Sigmoid colon (tissue), 7 donors: Measurements from ENCODE around the gene CASP10. TPM values are rescaled to one million over a fixed set of nuclear protein-coding genes. Genes with fewer than 3 reads are reported as not detected.
A peak's percentile ranks its signal among the peaks of the same experiment; 100 is the strongest.

Experiments
- DNase-seq: peaks from one replicate; pipeline ENCODE4 v3.0.0-alpha.2; 2019
- H3K27ac ChIP-seq, 4 donors: fragments of 200-600 bp; sonication (generic); one replicate each; pipeline ENCODE4 v1.5.1; 2016 to 2019; ENCODE audit warnings: mild to moderate bottlenecking in 1 of 4
- H3K27me3 ChIP-seq, 3 donors: fragments of 200-600 bp; sonication (generic); one replicate each; pipeline ENCODE4 v1.5.1; 2019; ENCODE audit warnings: mild to moderate bottlenecking in 1 of 3
- H3K36me3 ChIP-seq, 4 donors: fragments of 200-600 bp; sonication (generic); one replicate each; pipeline ENCODE4 v1.5.1; 2016 to 2019
- H3K4me1 ChIP-seq, 4 donors: fragments of 200-600 bp; sonication (generic); one replicate each; pipeline ENCODE4 v1.5.1; 2017 to 2019
- H3K4me3 ChIP-seq, 4 donors: fragments of 200-600 bp; sonication (generic); one replicate each; pipeline ENCODE4 v1.5.1; 2017 to 2019; ENCODE audit warnings: mild to moderate bottlenecking in 2 of 4, moderate library complexity in 1 of 4
- H3K9me3 ChIP-seq, 4 donors: fragments of 200-600 bp in 3 of 4; sonication (generic) in 3 of 4; one replicate each; pipeline versions ENCODE4 v1.5.1 to v1.6.1; 2013 to 2019
- CTCF ChIP-seq, 4 experiments: fragments of 450-650 bp in 3 of 4; fragments of 200-600 bp in 1 of 4; IDR thresholded peaks; one replicate each; pipeline ENCODE4 v1.5.1; 2016 to 2019; ENCODE audit warnings: antibody characterized with exemption in 4 of 4, mild to moderate bottlenecking in 3 of 4, moderate library complexity in 2 of 4
- EP300 ChIP-seq, 4 donors: sonication (generic); formaldehyde crosslinking; IDR thresholded peaks; one replicate each; pipeline ENCODE4 v1.6.1; 2017; ENCODE audit warnings: antibody characterized with exemption in 4 of 4
- POLR2A ChIP-seq, 2 donors: fragments of 450-650 bp; IDR thresholded peaks; one replicate each; pipeline ENCODE4 v1.6.1; 2016; ENCODE audit warnings: antibody characterized with exemption in 2 of 2, mild to moderate bottlenecking in 2 of 2, moderate library complexity in 2 of 2
- POLR2AphosphoS5 ChIP-seq, 4 donors: sonication (generic); formaldehyde crosslinking; IDR thresholded peaks; one replicate each; pipeline ENCODE4 v1.6.1; 2017; ENCODE audit warnings: antibody characterized with exemption in 4 of 4
- WGBS, 2 donors: extraction: QIAGEN DNeasy Blood & Tissue Kit; methylation state at CpG; one replicate each; pipeline ENCODE4 v1.1.7; 2013; 5-methylcytosine and 5-hydroxymethylcytosine counted together
- intact Hi-C: fragments of 100-400 bp; cut with DNase I; formaldehyde crosslinking; loops from one replicate; pipeline ENCODE4 v1.15.1; 2023
- polyA plus RNA-seq, 3 donors: library from polyadenylated mRNA; stranded (reverse); fragments of 200-250 nt; gene quantifications; one replicate each; pipeline ENCODE4 v1.2.3, GENCODE V29; 2013
- total RNA-seq, 4 donors: library from RNA; depleted of rRNA; stranded (reverse); fragments of >200 nt; gene quantifications; one replicate each; pipeline ENCODE4 v1.1.0, GENCODE V29; 2016
- donor health status: healthy with polysubstance abuse.
- donor health status: Bipolar disorder and iron deficiency.
- donor health status: healthy.

CASP10 gene
- total and polyA plus RNA-seq, 7 donors: 3.9 to 26.9 (median 11.4) TPM

- Histone ChIP-seq H3K9me3 (no peaks in the 10 kb centered on the region), H3K36me3 (peaks cover 9 to 70% (median 40%) of the 10 kb centered on the region in 4 donors), H3K4me3 (no peak overlapping the region), H3K27ac (peak overlapping the region; percentile 54 to 79 (median 74)), H3K4me1 (peaks cover 0 to 47% (median 33%) of the 10 kb centered on the region in 4 donors), H3K27me3 (no peaks in the 10 kb centered on the region)
- WGBS, 2 donors: 56 to 62% methylated on average over 8 of the region's 8 CpGs
- DNase-seq: no peak
- intact Hi-C loops: no loop called here
- peak in 1 of 4 donors; percentile 42 for TF ChIP-seq POLR2AphosphoS5 (IDR thresholded peaks at IDR 0.05)
- no peak for TF ChIP-seq EP300 (IDR thresholded peaks at IDR 0.05)
Measured at GRCh38 chr2:201151127-201151981, 31.6 kb upstream of the CASP10 start.

GRCh38 chr2:201152517-201152916 is 30.4 kb upstream of the CASP10 start:
- H3K27ac ChIP-seq: peak overlapping the region in 3 of 4 donors; percentile 73 to 79 (median 76)
- H3K4me1 ChIP-seq: peaks cover 0 to 47% (median 33%) of the 10 kb centered on the region in 4 donors
- intact Hi-C loops: no loop called here

GRCh38 chr2:201152999-201153815 is 29.7 kb upstream of the CASP10 start:
- H3K27me3 ChIP-seq: no peaks in the 10 kb centered on the region
- peaks cover 10 to 75% (median 47%) of the 10 kb centered on the region in 4 donors for H3K36me3 ChIP-seq
- no peak overlapping the region for H3K4me3 ChIP-seq
- intact Hi-C loops: no loop called here
- H3K9me3 ChIP-seq: no peaks in the 10 kb centered on the region
- peaks cover 0 to 54% (median 37%) of the 10 kb centered on the region in 4 donors for H3K4me1 ChIP-seq
- 85 to 88% methylated on average over 6 of the region's 6 CpGs for WGBS, 2 donors
- DNase-seq: no peak
- H3K27ac ChIP-seq: peak overlapping the region in 2 of 4 donors; percentile 76 to 79
- no peak for TF ChIP-seq CTCF (IDR thresholded peaks at IDR 0.05)
- TF ChIP-seq EP300 (IDR thresholded peaks at IDR 0.05): no peak
- no peak for TF ChIP-seq POLR2AphosphoS5 (IDR thresholded peaks at IDR 0.05)
- TF ChIP-seq POLR2A (IDR thresholded peaks at IDR 0.05): no peak

More at GRCh38 chr2:201152517-201152916, 30.4 kb upstream of the CASP10 start:
- Histone ChIP-seq H3K9me3 (no peaks in the 10 kb centered on the region), H3K36me3 (peaks cover 10 to 70% (median 46%) of the 10 kb centered on the region in 4 donors), H3K4me3 (no peak overlapping the region), H3K27me3 (no peaks in the 10 kb centered on the region)
- DNase-seq: no peak
- no peak for TF ChIP-seq CTCF (IDR thresholded peaks at IDR 0.05)
- TF ChIP-seq POLR2AphosphoS5 (IDR thresholded peaks at IDR 0.05): no peak
- TF ChIP-seq POLR2A (IDR thresholded peaks at IDR 0.05): no peak
- no peak for TF ChIP-seq EP300 (IDR thresholded peaks at IDR 0.05)
- 96 to 99% methylated on average over 1 of the region's 1 CpG for WGBS, 2 donors

- H3K9me3 ChIP-seq: no peaks in the 10 kb centered on the region
- TF ChIP-seq POLR2A (IDR thresholded peaks at IDR 0.05): no peak
- no peak for TF ChIP-seq EP300 (IDR thresholded peaks at IDR 0.05)
- TF ChIP-seq CTCF (IDR thresholded peaks at IDR 0.05): no peak
- TF ChIP-seq POLR2AphosphoS5 (IDR thresholded peaks at IDR 0.05): no peak
- intact Hi-C loops: loop anchor here (5.0 kb wide), 2 partner anchors 38 to 83 kb away; partner anchors contain the start of genes CFLAR, HYCC2 and NDUFB3
- DNase-seq: no peak
- WGBS, 2 donors: 84 to 85% methylated on average over 9 of the region's 9 CpGs
- H3K4me3 ChIP-seq: no peak overlapping the region
- peak overlapping the region in 1 of 4 donors; percentile 22 for H3K27ac ChIP-seq
- H3K4me1 ChIP-seq: peaks cover 0 to 39% (median 28%) of the 10 kb centered on the region in 4 donors
- H3K27me3 ChIP-seq: no peaks in the 10 kb centered on the region
- H3K36me3 ChIP-seq: peaks cover 10 to 88% (median 47%) of the 10 kb centered on the region in 4 donors
Measured at GRCh38 chr2:201154615-201155399, 28.1 kb upstream of the CASP10 start.
